ENCODE measurements around the gene PTPN1. TPM values are rescaled to one million over a fixed set of nuclear protein-coding genes. Genes with fewer than 3 reads are reported as not detected.

The PTPN1 gene
- polyA plus RNA-seq, 1 of the 3 experiments (the other 2 are of a cell fraction): 23.6 TPM

DNA sequence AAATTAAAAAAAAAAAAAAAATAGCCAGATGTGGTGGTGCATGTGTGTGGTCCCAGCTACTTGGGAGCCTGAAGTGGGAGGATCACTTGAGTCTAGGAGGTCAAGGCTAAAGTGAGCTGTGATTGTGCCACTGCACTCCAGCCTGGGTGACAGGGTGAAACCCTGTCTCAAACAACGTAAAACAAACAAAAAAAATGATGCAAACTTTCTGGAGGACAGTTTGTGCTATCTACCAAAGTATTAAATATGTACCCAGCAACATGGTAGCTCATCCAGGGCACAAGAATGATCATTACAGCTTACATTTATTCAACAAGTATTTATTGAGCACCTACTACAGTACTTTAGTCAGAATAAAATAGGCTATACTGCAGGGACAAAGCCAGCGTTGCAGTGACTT is 40.4 kb upstream of the PTPN1 start:
- Histone ChIP-seq H4K20me1 (ENCODE audit: insufficient read depth) (no peaks in the 10 kb centered on the region), H3K9me2 (no peaks in the 10 kb centered on the region), H3K36me3 (replicated peaks in 1 of 2; ENCODE audit: control insufficient read depth in 1 of 2, insufficient read depth in 2 of 2, low read length in 1 of 2) (no peaks in the 10 kb centered on the region), H3K27ac (ENCODE audit: low read depth in 2 of 2, low read length in 1 of 2) (no peak overlapping the region), H3K9ac (no peak overlapping the region), H3K27me3 (ENCODE audit: insufficient read depth) (no peaks in the 10 kb centered on the region), H3K4me3 (ENCODE audit: low read depth in 2 of 2, low read length in 1 of 2) (no peak overlapping the region), H3K79me2 (ENCODE audit: insufficient read depth) (no peaks in the 10 kb centered on the region), H3K9me3 (no peaks in the 10 kb centered on the region), H2AFZ (ENCODE audit: low read depth) (no peak overlapping the region), H3F3A (replicated peaks; ENCODE audit: insufficient read depth) (no peaks in the 10 kb centered on the region), H3K4me1 (ENCODE audit: control insufficient read depth in 1 of 2, insufficient read depth in 2 of 2, low read depth in 1 of 2, low read length in 1 of 2) (no peaks in the 10 kb centered on the region; a peak in 1 of 4 replicates), H3K4me2 (no peak overlapping the region)
- CTCF ChIA-PET: interaction anchor here (0.7 to 16.2 kb wide), 4 partner anchors 106 to 284 kb away, joined by 4 to 281 read pairs (median 5); partner anchors contain the start of gene CEBPB
- DNase-seq: no peak
- POLR2A ChIA-PET: interaction anchor here (0.6 kb wide), 1 partner anchor 13 kb away, joined by 3 read pairs; no protein-coding TSS in a partner anchor
- TF ChIP-seq, protein P1, sequence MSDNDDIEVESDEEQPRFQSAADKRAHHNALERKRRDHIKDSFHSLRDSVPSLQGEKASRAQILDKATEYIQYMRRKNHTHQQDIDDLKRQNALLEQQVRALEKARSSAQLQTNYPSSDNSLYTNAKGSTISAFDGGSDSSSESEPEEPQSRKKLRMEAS (IDR thresholded peaks at IDR 0.05; ENCODE audit: low read depth): no peak
- TF ChIP-seq FOXJ3 (CRISPR knock-in tag; IDR thresholded peaks at IDR 0.05) (no peak), EZH2phosphoT487 (IDR thresholded peaks at IDR 0.05; ENCODE audit: borderline replicate concordance, low read depth) (no peak), RCOR1 (IDR thresholded peaks at IDR 0.05; ENCODE audit: low read length) (no peak), SMC3 (IDR thresholded peaks at IDR 0.05; ENCODE audit: low read depth, low read length) (no peak), TEAD4 (IDR thresholded peaks at IDR 0.05; ENCODE audit: borderline replicate concordance, insufficient read depth) (no peak), GATA2 (CRISPR knock-in tag; IDR thresholded peaks at IDR 0.05) (no peak), NRF1 (IDR thresholded peaks at IDR 0.05; ENCODE audit: low read depth, low read length) (no peak), EP300 (IDR thresholded peaks at IDR 0.05; ENCODE audit: borderline replicate concordance in 1 of 2, low read depth in 1 of 2, low read length in 1 of 2) (no peak), TCF12 (IDR thresholded peaks at IDR 0.05) (no peak), TAF1 (IDR thresholded peaks at IDR 0.05; ENCODE audit: borderline replicate concordance, low read depth, low read length) (no peak), POLR2AphosphoS5 (IDR thresholded peaks at IDR 0.05; ENCODE audit: low read depth, low read length) (no peak)
- TF ChIP-seq, protein P2, sequence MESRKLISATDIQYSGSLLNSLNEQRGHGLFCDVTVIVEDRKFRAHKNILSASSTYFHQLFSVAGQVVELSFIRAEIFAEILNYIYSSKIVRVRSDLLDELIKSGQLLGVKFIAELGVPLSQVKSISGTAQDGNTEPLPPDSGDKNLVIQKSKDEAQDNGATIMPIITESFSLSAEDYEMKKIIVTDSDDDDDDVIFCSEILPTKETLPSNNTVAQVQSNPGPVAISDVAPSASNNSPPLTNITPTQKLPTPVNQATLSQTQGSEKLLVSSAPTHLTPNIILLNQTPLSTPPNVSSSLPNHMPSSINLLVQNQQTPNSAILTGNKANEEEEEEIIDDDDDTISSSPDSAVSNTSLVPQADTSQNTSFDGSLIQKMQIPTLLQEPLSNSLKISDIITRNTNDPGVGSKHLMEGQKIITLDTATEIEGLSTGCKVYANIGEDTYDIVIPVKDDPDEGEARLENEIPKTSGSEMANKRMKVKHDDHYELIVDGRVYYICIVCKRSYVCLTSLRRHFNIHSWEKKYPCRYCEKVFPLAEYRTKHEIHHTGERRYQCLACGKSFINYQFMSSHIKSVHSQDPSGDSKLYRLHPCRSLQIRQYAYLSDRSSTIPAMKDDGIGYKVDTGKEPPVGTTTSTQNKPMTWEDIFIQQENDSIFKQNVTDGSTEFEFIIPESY (IDR thresholded peaks at IDR 0.05; ENCODE audit: borderline replicate concordance, low read depth): no peak
- TF ChIP-seq, protein P3, sequence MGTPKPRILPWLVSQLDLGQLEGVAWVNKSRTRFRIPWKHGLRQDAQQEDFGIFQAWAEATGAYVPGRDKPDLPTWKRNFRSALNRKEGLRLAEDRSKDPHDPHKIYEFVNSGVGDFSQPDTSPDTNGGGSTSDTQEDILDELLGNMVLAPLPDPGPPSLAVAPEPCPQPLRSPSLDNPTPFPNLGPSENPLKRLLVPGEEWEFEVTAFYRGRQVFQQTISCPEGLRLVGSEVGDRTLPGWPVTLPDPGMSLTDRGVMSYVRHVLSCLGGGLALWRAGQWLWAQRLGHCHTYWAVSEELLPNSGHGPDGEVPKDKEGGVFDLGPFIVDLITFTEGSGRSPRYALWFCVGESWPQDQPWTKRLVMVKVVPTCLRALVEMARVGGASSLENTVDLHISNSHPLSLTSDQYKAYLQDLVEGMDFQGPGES (IDR thresholded peaks at IDR 0.05; ENCODE audit: low read depth, low read length): no peak
- TF ChIP-seq, protein P4, sequence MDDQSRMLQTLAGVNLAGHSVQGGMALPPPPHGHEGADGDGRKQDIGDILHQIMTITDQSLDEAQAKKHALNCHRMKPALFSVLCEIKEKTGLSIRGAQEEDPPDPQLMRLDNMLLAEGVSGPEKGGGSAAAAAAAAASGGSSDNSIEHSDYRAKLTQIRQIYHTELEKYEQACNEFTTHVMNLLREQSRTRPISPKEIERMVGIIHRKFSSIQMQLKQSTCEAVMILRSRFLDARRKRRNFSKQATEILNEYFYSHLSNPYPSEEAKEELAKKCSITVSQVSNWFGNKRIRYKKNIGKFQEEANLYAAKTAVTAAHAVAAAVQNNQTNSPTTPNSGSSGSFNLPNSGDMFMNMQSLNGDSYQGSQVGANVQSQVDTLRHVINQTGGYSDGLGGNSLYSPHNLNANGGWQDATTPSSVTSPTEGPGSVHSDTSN (IDR thresholded peaks at IDR 0.05): no peak
- 89% methylated on average over 2 of the region's 2 CpGs for WGBS (ENCODE audit: low lambda C conversion rate)
